ENCODE results near the gene KRT6B. TPM values are rescaled to one million over a fixed set of nuclear protein-coding genes. Genes with fewer than 3 reads are reported as not detected.

The KRT6B gene
- total RNA-seq, 6 experiments from 2014 or later = 0.13 TPM; not detected in 5

GRCh38 chr12:52433501-52434080 lies 18.4 kb downstream of the KRT6B start:
- DNase-seq (no peak), ATAC-seq (no peak)
- Histone ChIP-seq H3K4me1 (no peaks in the 10 kb centered on the region), H3K27me3 (no peaks in the 10 kb centered on the region), H3K4me3 (no peak overlapping the region), H3K9me3 (no peaks in the 10 kb centered on the region), H3K27ac (no peak overlapping the region), H3K36me3 (no peaks in the 10 kb centered on the region)
- intact Hi-C loops (cut with DNase I) = no loop called here
- TF ChIP-seq POLR2A (IDR thresholded peaks at IDR 0.05) = no peak
- no peak for TF ChIP-seq CTCF (IDR thresholded peaks at IDR 0.05)
- 80% methylated on average over 9 of the region's 12 CpGs for WGBS (ENCODE audit: insufficient coverage, low coverage, low lambda C conversion rate, missing lambda C conversion rate)

- H3K4me1 ChIP-seq = no peaks in the 10 kb centered on the region
- H3K27me3 ChIP-seq = no peaks in the 10 kb centered on the region
- no peaks in the 10 kb centered on the region for H3K36me3 ChIP-seq
- no peak for TF ChIP-seq POLR2A (IDR thresholded peaks at IDR 0.05)
- no peak for TF ChIP-seq CTCF (IDR thresholded peaks at IDR 0.05)
- no peaks in the 10 kb centered on the region for H3K9me3 ChIP-seq
- ATAC-seq (no peak), DNase-seq (no peak)
- no peak overlapping the region for H3K27ac ChIP-seq
- 90% methylated on average over 3 of the region's 6 CpGs for WGBS (ENCODE audit: insufficient coverage, low coverage, low lambda C conversion rate, missing lambda C conversion rate)
- intact Hi-C loops (cut with DNase I) = no loop called here
- H3K4me3 ChIP-seq = no peak overlapping the region
Observed at GRCh38 chr12:52432559-52433207, 19.3 kb downstream of the KRT6B start.

- no peak overlapping the region for H3K27ac ChIP-seq
- no peak overlapping the region for H3K4me3 ChIP-seq
- no peaks in the 10 kb centered on the region for H3K36me3 ChIP-seq
- no peaks in the 10 kb centered on the region for H3K27me3 ChIP-seq
- no peaks in the 10 kb centered on the region for H3K4me1 ChIP-seq
- TF ChIP-seq CTCF (IDR thresholded peaks at IDR 0.05) = no peak
- no peak for TF ChIP-seq POLR2A (IDR thresholded peaks at IDR 0.05)
- no peak for ATAC-seq
- no peak for DNase-seq
- no peaks in the 10 kb centered on the region for H3K9me3 ChIP-seq
- intact Hi-C loops (cut with DNase I) = no loop called here
- 50% methylated on average over 1 of the region's 10 CpGs for WGBS (ENCODE audit: insufficient coverage, low coverage, low lambda C conversion rate, missing lambda C conversion rate)
Observed at GRCh38 chr12:52428121-52428520, 23.8 kb downstream of the KRT6B start.

- Histone ChIP-seq H3K36me3 (no peaks in the 10 kb centered on the region), H3K27ac (no peak overlapping the region), H3K4me1 (no peaks in the 10 kb centered on the region), H3K27me3 (no peaks in the 10 kb centered on the region), H3K4me3 (no peak overlapping the region), H3K9me3 (no peaks in the 10 kb centered on the region)
- ATAC-seq = no peak
- intact Hi-C loops (cut with DNase I) = no loop called here
- 42% methylated on average over 1 of the region's 1 CpG for WGBS (ENCODE audit: insufficient coverage, low coverage, low lambda C conversion rate, missing lambda C conversion rate)
- TF ChIP-seq CTCF (IDR thresholded peaks at IDR 0.05) (no peak), POLR2A (IDR thresholded peaks at IDR 0.05) (no peak)
- DNase-seq = no peak
Observed at GRCh38 chr12:52427083-52427482, 24.9 kb downstream of the KRT6B start.
